ENCODE data around the gene CTTNBP2NL. TPM values are rescaled to one million over a fixed set of nuclear protein-coding genes. Genes with fewer than 3 reads are reported as not detected.
"Not testable (repeated sequence)": the region's sequence is repeated elsewhere in the genome, so short reads cannot be mapped to it uniquely, and the experiment has no call there.

Gene CTTNBP2NL
- total RNA-seq, 1 donor from 2014 or later: 44.0 TPM

DNA sequence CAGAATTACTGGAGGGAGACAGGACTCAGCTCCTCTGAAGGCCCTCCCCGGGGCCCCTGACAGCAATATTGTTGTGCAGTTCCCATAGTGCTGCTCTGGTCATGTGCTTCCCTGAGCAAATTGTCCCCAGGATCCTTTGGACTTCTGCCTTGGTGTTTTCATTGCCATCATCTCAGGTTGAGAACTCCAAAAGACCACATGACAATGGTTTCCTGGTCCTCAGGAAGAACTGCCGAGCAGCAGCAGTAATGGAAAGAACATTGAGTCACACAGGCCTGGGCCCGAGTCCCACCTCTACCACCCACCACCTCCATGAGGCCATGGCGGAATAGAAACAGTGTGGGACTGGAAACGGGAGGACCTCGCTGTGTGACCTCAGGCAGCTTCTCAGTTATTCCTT, 6.3 kb upstream of the CTTNBP2NL start:
- Histone ChIP-seq H3K27me3 (ENCODE audit: control insufficient read depth, insufficient read depth, low read length) (no peaks in the 10 kb centered on the region), H3K4me3 (ENCODE audit: low read depth, low read length) (no peak overlapping the region), H3K36me3 (ENCODE audit: control insufficient read depth, insufficient read depth, low read length) (no peaks in the 10 kb centered on the region)
- no peak for DNase-seq (ENCODE audit: low read depth)
- TF ChIP-seq, protein P1, sequence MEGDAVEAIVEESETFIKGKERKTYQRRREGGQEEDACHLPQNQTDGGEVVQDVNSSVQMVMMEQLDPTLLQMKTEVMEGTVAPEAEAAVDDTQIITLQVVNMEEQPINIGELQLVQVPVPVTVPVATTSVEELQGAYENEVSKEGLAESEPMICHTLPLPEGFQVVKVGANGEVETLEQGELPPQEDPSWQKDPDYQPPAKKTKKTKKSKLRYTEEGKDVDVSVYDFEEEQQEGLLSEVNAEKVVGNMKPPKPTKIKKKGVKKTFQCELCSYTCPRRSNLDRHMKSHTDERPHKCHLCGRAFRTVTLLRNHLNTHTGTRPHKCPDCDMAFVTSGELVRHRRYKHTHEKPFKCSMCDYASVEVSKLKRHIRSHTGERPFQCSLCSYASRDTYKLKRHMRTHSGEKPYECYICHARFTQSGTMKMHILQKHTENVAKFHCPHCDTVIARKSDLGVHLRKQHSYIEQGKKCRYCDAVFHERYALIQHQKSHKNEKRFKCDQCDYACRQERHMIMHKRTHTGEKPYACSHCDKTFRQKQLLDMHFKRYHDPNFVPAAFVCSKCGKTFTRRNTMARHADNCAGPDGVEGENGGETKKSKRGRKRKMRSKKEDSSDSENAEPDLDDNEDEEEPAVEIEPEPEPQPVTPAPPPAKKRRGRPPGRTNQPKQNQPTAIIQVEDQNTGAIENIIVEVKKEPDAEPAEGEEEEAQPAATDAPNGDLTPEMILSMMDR (IDR thresholded peaks at IDR 0.05; ENCODE audit: insufficient read depth, low read length, poor library complexity, severe bottlenecking): no peak

GRCh38 chr1:112390335-112390734, 5.7 kb upstream of the CTTNBP2NL start:
- H3K36me3 ChIP-seq (ENCODE audit: control insufficient read depth, insufficient read depth, low read length); H3K27me3 ChIP-seq (ENCODE audit: control insufficient read depth, insufficient read depth, low read length); H3K4me3 ChIP-seq (ENCODE audit: low read depth, low read length); DNase-seq (ENCODE audit: low read depth): not testable (repeated sequence)

DNA sequence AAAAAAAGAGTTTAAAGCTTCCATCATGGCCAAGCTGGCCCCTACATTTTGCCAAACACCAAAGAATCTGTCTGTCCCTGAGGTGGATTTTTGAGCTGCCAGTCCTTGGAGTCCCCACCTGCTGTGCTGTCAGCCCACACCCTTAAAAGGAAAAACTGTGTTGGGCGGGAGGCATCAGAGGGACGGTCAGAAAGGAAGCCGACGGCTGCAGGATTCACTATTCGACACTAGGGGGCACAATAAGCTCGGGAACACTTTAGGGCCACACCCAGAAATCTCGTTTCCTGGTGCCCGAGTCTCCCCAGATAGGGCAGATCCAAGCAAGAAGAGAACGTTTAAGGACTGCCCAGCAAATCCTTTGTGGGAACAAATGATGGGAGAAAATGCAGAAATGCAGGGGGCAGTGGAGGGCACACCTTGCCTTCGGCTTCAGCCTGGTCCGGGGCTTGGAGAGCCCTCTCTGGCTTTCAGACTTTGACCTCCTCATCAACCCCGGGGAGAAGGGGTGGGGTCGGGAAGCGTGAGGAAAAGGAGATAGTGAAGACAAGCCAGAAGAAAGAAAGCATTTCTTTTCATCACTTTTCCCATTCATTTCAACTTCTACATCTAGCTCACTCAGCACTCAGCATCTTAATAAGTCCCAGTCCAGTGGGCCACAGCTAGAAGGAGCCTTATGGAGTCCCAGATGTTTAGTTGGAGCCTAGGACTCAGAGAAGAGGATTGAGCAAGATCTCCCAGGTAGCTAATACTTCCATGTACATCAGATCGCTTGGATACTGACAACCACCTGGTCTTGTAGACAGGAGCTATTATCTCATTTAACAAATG, 5.0 kb upstream of the CTTNBP2NL start:
- no peaks in the 10 kb centered on the region for H3K36me3 ChIP-seq (ENCODE audit: control insufficient read depth, insufficient read depth, low read length)
- peak; percentile 70 for DNase-seq (ENCODE audit: low read depth)
- TF ChIP-seq, protein P1 (IDR thresholded peaks at IDR 0.05; ENCODE audit: insufficient read depth, low read length, poor library complexity, severe bottlenecking): peak; percentile 84
- peak overlapping the region; percentile 25 for H3K4me3 ChIP-seq (ENCODE audit: low read depth, low read length)
- no peaks in the 10 kb centered on the region for H3K27me3 ChIP-seq (ENCODE audit: control insufficient read depth, insufficient read depth, low read length)

DNA sequence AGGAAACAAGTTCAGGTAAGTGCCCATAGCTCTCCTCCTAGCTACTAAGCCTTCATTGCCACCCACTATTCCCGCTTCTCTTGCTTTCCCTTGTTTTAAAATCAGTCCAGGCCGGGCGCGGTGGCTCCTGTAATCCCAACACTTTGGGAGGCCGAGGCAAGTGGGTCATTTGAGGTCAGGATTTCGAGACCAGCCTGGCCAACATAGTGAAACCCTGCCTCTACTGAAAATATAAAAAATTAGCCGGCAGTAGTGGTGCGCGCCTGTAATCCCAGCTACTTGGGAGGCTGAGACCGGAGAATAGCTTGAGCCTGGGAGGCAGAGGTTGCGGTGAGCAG, 4.4 kb upstream of the CTTNBP2NL start:
- Histone ChIP-seq H3K27me3 (ENCODE audit: control insufficient read depth, insufficient read depth, low read length) (no peaks in the 10 kb centered on the region), H3K4me3 (ENCODE audit: low read depth, low read length) (no peak overlapping the region), H3K36me3 (ENCODE audit: control insufficient read depth, insufficient read depth, low read length) (no peaks in the 10 kb centered on the region)
- TF ChIP-seq, protein P1 (IDR thresholded peaks at IDR 0.05; ENCODE audit: insufficient read depth, low read length, poor library complexity, severe bottlenecking): no peak
- no peak for DNase-seq (ENCODE audit: low read depth)

DNA sequence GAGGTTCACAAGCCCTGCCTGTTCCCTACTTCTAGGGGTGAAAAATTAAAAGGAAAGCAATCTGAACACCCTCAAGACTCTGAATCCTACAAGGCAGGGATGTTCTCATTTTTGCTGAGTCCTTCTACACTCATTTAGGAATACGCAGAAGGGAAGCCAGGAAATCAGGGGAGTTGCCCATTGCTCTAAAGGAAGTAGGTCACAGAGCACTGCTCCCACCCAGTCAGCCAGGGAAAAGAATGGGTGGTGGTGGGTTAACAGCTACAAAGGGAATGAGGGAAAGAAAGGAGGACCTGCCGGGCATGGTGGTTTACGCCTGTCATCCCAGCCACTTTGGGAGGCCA, 2.4 kb upstream of the CTTNBP2NL start:
- Histone ChIP-seq H3K36me3 (ENCODE audit: control insufficient read depth, insufficient read depth, low read length) (no peaks in the 10 kb centered on the region), H3K4me3 (ENCODE audit: low read depth, low read length) (no peak overlapping the region), H3K27me3 (ENCODE audit: control insufficient read depth, insufficient read depth, low read length) (no peaks in the 10 kb centered on the region)
- DNase-seq (ENCODE audit: low read depth): no peak
- TF ChIP-seq, protein P1 (IDR thresholded peaks at IDR 0.05; ENCODE audit: insufficient read depth, low read length, poor library complexity, severe bottlenecking): no peak

DNA sequence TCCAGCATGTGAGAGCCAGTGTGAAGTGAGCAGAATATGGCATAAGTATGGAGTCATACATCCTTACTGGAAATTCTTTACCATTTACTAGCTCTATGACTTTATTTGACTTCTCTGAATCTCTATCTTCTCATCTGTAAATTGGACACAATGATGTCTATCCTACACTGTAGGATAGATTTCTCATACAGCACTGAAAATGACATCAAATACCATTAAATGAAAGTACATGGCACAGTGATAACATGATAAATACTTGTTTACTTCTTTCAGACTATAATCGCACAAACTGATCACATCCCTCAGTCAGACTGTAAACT, 1.3 kb upstream of the CTTNBP2NL start:
- TF ChIP-seq, protein P1 (IDR thresholded peaks at IDR 0.05; ENCODE audit: insufficient read depth, low read length, poor library complexity, severe bottlenecking): no peak
- DNase-seq (ENCODE audit: low read depth): no peak
- Histone ChIP-seq H3K4me3 (ENCODE audit: low read depth, low read length) (no peak overlapping the region), H3K36me3 (ENCODE audit: control insufficient read depth, insufficient read depth, low read length) (no peaks in the 10 kb centered on the region), H3K27me3 (ENCODE audit: control insufficient read depth, insufficient read depth, low read length) (no peaks in the 10 kb centered on the region)
